ENCODE measurements around the gene LIPT2.

Gene LIPT2

DNA sequence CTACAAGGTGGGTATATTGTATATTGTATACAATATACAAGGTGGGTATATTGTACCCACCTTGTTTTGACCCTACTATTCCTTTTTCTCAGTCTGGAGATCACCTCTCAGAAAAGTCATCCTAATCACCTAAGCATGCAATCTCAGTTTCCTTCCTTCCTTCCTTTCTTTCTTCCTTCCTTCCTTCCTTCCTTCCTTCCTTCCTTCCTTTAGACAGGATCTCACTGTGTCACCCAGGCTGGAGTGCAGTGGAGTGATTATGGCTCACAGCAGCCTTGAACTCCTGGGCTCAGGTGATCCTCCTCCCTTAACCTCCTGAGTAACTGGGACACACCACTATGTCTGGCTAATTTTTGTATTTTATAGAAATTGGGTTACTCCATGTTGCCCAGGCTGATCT is 25.0 kb downstream of the LIPT2 start:
- peak overlapping the region; percentile 29 to 95 (median 70) for H3K27ac Mint-ChIP-seq
- peaks cover 17% of the 10 kb centered on the region for H3K27me3 Mint-ChIP-seq (ENCODE audit: low read depth)
- peaks cover 15% of the 10 kb centered on the region for H3K4me1 Mint-ChIP-seq
- TF ChIP-seq, protein P1, sequence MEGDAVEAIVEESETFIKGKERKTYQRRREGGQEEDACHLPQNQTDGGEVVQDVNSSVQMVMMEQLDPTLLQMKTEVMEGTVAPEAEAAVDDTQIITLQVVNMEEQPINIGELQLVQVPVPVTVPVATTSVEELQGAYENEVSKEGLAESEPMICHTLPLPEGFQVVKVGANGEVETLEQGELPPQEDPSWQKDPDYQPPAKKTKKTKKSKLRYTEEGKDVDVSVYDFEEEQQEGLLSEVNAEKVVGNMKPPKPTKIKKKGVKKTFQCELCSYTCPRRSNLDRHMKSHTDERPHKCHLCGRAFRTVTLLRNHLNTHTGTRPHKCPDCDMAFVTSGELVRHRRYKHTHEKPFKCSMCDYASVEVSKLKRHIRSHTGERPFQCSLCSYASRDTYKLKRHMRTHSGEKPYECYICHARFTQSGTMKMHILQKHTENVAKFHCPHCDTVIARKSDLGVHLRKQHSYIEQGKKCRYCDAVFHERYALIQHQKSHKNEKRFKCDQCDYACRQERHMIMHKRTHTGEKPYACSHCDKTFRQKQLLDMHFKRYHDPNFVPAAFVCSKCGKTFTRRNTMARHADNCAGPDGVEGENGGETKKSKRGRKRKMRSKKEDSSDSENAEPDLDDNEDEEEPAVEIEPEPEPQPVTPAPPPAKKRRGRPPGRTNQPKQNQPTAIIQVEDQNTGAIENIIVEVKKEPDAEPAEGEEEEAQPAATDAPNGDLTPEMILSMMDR (IDR thresholded peaks at IDR 0.05; ENCODE audit: unreplicated experiment in 3 of 3): no peak
- no peaks in the 10 kb centered on the region for H3K36me3 Mint-ChIP-seq (ENCODE audit: low read depth)
- H3K4me3 Mint-ChIP-seq: peak overlapping the region; percentile 75 to 85 (median 78)
- H3K9me3 Mint-ChIP-seq: no peaks in the 10 kb centered on the region

DNA sequence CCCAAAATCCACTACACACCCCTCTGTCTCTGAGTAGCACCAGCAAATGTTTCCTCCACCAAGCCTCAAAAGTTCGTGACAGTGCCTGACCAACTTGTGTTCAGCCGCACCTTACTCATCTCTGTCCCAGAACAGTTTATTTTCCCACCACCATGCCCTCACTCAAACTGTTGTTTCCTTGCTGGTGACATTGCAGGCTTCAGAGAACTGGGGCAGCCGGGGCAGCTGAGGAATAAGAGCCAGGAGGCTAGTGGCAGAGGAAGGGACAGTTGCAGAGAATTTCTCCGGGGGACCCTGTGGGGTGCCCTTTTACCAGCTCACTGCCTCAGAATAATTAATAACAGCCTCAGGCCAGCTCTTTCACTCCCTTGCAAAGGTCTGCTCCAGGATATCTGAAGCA is 25.5 kb downstream of the LIPT2 start:
- H3K9me3 Mint-ChIP-seq: no peaks in the 10 kb centered on the region
- peak overlapping the region; percentile 29 to 95 (median 70) for H3K27ac Mint-ChIP-seq
- no peaks in the 10 kb centered on the region for H3K36me3 Mint-ChIP-seq (ENCODE audit: low read depth)
- TF ChIP-seq, protein P1 (IDR thresholded peaks at IDR 0.05; ENCODE audit: unreplicated experiment in 3 of 3): no peak
- H3K4me3 Mint-ChIP-seq: peak overlapping the region; percentile 75 to 85 (median 78)
- H3K4me1 Mint-ChIP-seq: peaks cover 15% of the 10 kb centered on the region
- peaks cover 17% of the 10 kb centered on the region for H3K27me3 Mint-ChIP-seq (ENCODE audit: low read depth)

DNA sequence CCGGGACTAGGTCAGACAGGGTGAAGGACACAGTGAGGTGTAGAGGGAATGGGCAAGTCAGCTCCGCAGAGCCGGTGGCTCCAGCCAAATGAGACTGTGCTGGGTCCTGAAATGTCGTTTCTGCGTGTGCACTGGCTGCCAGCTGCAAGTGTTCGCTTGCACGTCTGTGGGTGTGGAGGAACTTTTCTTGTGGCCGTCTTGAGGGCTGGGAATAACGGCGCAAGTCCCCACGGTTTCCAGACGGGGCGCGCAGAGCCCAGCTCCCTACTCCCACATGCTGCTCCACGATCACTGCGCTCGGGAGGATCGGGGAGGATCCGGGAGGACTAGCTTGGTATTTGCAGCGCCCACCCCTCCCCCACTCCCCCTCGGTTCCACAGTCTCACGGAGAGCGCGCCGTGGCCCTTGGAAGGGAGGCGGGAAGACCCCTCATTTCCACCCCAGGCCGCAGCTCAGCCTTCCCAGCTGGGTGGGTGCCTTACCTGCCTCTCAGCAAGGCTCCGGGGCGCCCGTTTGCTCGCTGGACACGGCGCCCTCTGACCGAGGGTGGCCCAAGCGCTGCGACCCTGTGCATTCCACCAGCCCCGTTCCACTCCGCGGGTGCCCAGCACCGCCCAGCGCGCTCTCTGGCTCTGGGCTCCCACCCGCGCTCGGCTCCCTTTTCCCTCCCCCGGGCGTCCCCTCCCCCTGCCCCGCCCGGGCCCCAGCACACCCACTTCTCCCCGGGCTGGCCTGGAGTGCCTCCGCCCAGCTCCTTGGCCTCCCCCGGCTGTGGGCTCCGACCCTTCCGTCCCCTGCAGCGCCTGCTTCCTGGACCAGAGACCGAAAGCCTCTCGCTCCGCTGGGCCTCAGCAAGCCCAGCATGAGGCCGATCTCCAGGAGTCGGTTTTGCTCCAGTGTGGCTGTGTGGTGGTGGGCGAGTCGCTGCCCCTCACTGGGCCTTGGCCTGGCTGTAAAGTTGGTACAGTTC is 26.3 kb downstream of the LIPT2 start, which contains the start of gene KCNE3:
TSS of gene KCNE3 (minus strand) at position 634 of the 970 bp plus-strand sequence. CDS start 9,986 bp downstream, outside the sequence.
- H3K27ac Mint-ChIP-seq: peak within 1 kb of the TSS; percentile 35 to 95 (median 70)
- peaks cover 14% of the 10 kb centered on the region for H3K27me3 Mint-ChIP-seq (ENCODE audit: low read depth)
- H3K36me3 Mint-ChIP-seq (ENCODE audit: low read depth): no peaks in the 10 kb centered on the region
- H3K4me3 Mint-ChIP-seq: peak within 1 kb of the TSS; percentile 75 to 85 (median 78)
- H3K4me1 Mint-ChIP-seq: peaks cover 15% of the 10 kb centered on the region
- TF ChIP-seq, protein P1 (IDR thresholded peaks at IDR 0.05; ENCODE audit: unreplicated experiment in 3 of 3): no peak
- no peaks in the 10 kb centered on the region for H3K9me3 Mint-ChIP-seq

DNA sequence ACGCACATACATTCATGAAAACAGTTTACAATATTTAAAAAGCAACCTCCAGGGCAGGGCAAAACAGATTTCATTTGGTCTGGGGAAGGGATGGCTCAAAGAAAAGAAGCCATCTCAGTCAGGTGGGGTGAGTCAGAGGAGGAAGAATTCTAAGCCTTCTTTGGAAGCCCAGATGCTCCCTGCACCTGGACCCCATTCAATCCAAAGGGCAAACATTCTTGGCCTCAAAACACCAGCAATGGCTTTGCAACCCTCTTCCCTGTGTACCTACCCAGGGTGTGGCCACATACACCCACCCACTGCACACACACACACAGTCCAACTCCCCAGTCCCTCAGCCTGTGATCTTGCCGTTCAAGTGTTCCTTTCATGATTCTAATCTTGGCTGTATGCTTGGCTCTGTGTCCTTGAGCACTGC is 28.2 kb downstream of the LIPT2 start:
- Mint-ChIP-seq H3K27ac (no peak overlapping the region), H3K4me1 (peaks cover 8% of the 10 kb centered on the region), H3K36me3 (ENCODE audit: low read depth) (no peaks in the 10 kb centered on the region), H3K4me3 (no peak overlapping the region), H3K9me3 (no peaks in the 10 kb centered on the region), H3K27me3 (ENCODE audit: low read depth) (peaks cover 9% of the 10 kb centered on the region)
- TF ChIP-seq, protein P1 (IDR thresholded peaks at IDR 0.05; ENCODE audit: unreplicated experiment in 3 of 3): no peak

DNA sequence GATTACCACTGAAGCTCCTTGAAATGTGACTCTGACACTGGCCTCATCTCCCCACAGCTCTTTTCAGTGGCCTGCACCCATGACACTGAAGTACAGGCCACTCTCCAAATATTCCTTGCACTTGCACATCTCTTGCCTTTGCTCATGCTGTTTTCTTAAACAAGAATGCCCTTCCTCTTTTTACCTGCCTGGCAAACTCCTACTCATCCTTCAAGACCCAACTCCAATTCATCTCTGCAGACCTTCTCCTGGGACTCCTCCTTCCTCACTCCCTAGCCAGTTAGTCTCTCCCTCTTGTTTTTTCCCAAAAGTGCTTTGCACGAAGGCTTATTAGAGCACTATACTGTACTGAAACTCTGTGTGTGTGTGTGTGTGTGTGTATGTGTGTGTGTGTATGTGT is 28.8 kb downstream of the LIPT2 start:
- TF ChIP-seq, protein P1 (IDR thresholded peaks at IDR 0.05; ENCODE audit: unreplicated experiment in 3 of 3): no peak
- Mint-ChIP-seq H3K27me3 (ENCODE audit: low read depth) (peaks cover 9% of the 10 kb centered on the region), H3K27ac (no peak overlapping the region), H3K36me3 (ENCODE audit: low read depth) (no peaks in the 10 kb centered on the region), H3K9me3 (no peaks in the 10 kb centered on the region), H3K4me3 (no peak overlapping the region), H3K4me1 (peaks cover 8% of the 10 kb centered on the region)

Measured in nephron (organoid).